ENCODE results near the gene MIPEP.

- no peak for TF ChIP-seq POLR2A (IDR thresholded peaks at IDR 0.05)
- TF ChIP-seq CTCF (IDR thresholded peaks at IDR 0.05), result no peak
- no peak for TF ChIP-seq POLR2AphosphoS5 (IDR thresholded peaks at IDR 0.05)
Measured at GRCh38 chr13:23928985-23929384, 39.8 kb upstream of the MIPEP start.

Data from breast epithelium (tissue), 3 donors.